H1 (cell line): Measurements from ENCODE around the gene MRPL22. TPM values are rescaled to one million over a fixed set of nuclear protein-coding genes. Genes with fewer than 3 reads are reported as not detected.

ENCODE experiments used
- JUND ChIP-seq: IDR thresholded peaks from 2 replicates; pipeline ENCODE4 v1.6.1; 2011; ENCODE audit warnings: mild to moderate bottlenecking, improper control_type of control experiment, low read length
- POLR2AphosphoS5 ChIP-seq: IDR thresholded peaks from 2 replicates; pipeline ENCODE4 v1.6.1; 2011; ENCODE audit warnings: low read depth, low read length
- SAP30 ChIP-seq: fragments of 300-600 bp; sonication (generic); IDR thresholded peaks from 2 replicates; pipeline ENCODE4 v1.7.1; 2012; ENCODE audit warnings: low read length, moderate library complexity, mild to moderate bottlenecking, inconsistent platforms; ENCODE audit not compliant: insufficient read depth, insufficient replicate concordance
- SP2 ChIP-seq: IDR thresholded peaks from 2 replicates; pipeline ENCODE4 v1.6.1; 2012; ENCODE audit warnings: mild to moderate bottlenecking, low read length, inconsistent platforms
- SUZ12 ChIP-seq: fragments of 200-600 bp; sonication (generic); IDR thresholded peaks from 2 replicates; pipeline ENCODE4 v1.6.1; 2012; ENCODE audit warnings: mild to moderate bottlenecking, inconsistent platforms, low read length, moderate library complexity, mixed read lengths
- TAF1 ChIP-seq: IDR thresholded peaks from 2 replicates; pipeline ENCODE4 v1.6.1; 2011; ENCODE audit warnings: mild to moderate bottlenecking, low read depth, low read length
- polyA plus RNA-seq, 7 experiments: library from polyadenylated mRNA; depleted of rRNA in 3 of 7; stranded (reverse) in 5 of 7; unstranded in 2 of 7; fragments of >200 nt in 5 of 7; fragments of 200-250 nt in 2 of 7; gene quantifications; 1 replicate in 5 of 7; 2 replicates in 1 of 7; 4 replicates in 1 of 7; pipeline versions ENCODE4 v1.2.1 to v1.2.3, GENCODE V29; 2011 to 2013; ENCODE audit warnings: missing spikeins in 2 of 7, mixed read lengths in 2 of 7
- total RNA-seq: library from RNA; stranded (reverse); fragmentation: NEBNext Ultra II Directional; extraction: Animal tissue kit (Norgen Biotek cat#: 25700); gene quantifications from 2 replicates; pipeline ENCODE4 v1.2.1, GENCODE V29; 2021
- TF ChIP-seq, protein P1 (sequence below): IDR thresholded peaks from 2 replicates; pipeline ENCODE4 v1.6.1; 2012; ENCODE audit warnings: inconsistent platforms
- TF ChIP-seq, protein P2 (sequence below): IDR thresholded peaks from 2 replicates; pipeline ENCODE4 v1.6.1; 2011; ENCODE audit warnings: low read depth, mild to moderate bottlenecking, low read length; ENCODE audit not compliant: insufficient read depth

MRPL22 gene
- total and polyA plus RNA-seq, 2 of the 8 experiments (the other 6 are each of a cell fraction or from before 2014, with no cell fraction given): 46.8 to 65.6 TPM

DNA sequence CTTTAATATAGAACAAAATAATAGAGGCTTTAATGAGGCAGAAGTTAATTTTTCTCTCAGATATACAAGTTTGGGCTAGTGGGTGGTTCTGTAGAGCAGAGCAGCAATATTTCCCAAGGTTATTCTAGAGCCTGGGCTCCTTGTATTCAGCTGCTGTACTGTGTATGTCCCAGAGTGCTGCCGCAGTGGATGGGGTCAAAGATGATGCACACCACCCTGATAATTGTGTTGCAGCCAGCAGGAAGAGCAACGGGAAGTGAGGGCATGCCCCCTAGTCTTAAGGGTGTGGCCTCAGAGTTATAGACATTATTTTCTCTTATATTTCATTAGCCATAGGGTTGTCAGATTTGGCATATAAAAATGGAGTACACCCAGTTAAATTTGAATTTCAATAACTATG, 48.8 kb downstream of the MRPL22 start (continued):
- TF ChIP-seq JUND (no peak), SP2 (no peak), POLR2AphosphoS5 (no peak), SUZ12 (no peak), TAF1 (no peak), SAP30 (no peak)
- TF ChIP-seq, protein P1, sequence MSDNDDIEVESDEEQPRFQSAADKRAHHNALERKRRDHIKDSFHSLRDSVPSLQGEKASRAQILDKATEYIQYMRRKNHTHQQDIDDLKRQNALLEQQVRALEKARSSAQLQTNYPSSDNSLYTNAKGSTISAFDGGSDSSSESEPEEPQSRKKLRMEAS: no peak
- TF ChIP-seq, protein P2, sequence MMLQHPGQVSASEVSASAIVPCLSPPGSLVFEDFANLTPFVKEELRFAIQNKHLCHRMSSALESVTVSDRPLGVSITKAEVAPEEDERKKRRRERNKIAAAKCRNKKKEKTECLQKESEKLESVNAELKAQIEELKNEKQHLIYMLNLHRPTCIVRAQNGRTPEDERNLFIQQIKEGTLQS: no peak
- TF ChIP-seq, all 59 proteins: peak for 0
